ENCODE measurements around the gene PRDM10.
"Not testable (repeated sequence)": the region's sequence is repeated elsewhere in the genome, so short reads cannot be mapped to it uniquely, and the experiment has no call there.

The PRDM10 gene

GRCh38 chr11:129978447-129978846 lies 24.2 kb downstream of the PRDM10 start:
- in situ Hi-C loops (cut with MboI; ENCODE audit: low sequenced_read_pairs) = no loop called here

GRCh38 chr11:129976328-129976727 lies 26.3 kb downstream of the PRDM10 start:
- in situ Hi-C loops (cut with MboI; ENCODE audit: low sequenced_read_pairs) = no loop called here

- in situ Hi-C loops (cut with MboI; ENCODE audit: low sequenced_read_pairs) = no loop called here
Measured at GRCh38 chr11:129975543-129975942, 27.1 kb downstream of the PRDM10 start.

GRCh38 chr11:129974672-129975071 lies 28.0 kb downstream of the PRDM10 start:
- in situ Hi-C loops (cut with MboI; ENCODE audit: low sequenced_read_pairs) = no loop called here

- in situ Hi-C loops (cut with MboI; ENCODE audit: low sequenced_read_pairs) = no loop called here
Measured at GRCh38 chr11:129974237-129974636, 28.4 kb downstream of the PRDM10 start.

- in situ Hi-C loops (cut with MboI; ENCODE audit: low sequenced_read_pairs) = no loop called here
Measured at GRCh38 chr11:129973809-129974208, 28.8 kb downstream of the PRDM10 start.

- in situ Hi-C loops (cut with MboI; ENCODE audit: low sequenced_read_pairs) = no loop called here
Measured at GRCh38 chr11:129973068-129973467, 29.6 kb downstream of the PRDM10 start.

- in situ Hi-C loops (cut with MboI; ENCODE audit: low sequenced_read_pairs) = no loop called here
Measured at GRCh38 chr11:129972611-129973010, 30.0 kb downstream of the PRDM10 start.

- in situ Hi-C loops (cut with MboI; ENCODE audit: low sequenced_read_pairs) = not testable (repeated sequence)
Measured at GRCh38 chr11:129971856-129972255, 30.8 kb downstream of the PRDM10 start.

GRCh38 chr11:129969920-129970319 lies 32.7 kb downstream of the PRDM10 start:
- in situ Hi-C loops (cut with MboI; ENCODE audit: low sequenced_read_pairs) = no loop called here

- in situ Hi-C loops (cut with MboI; ENCODE audit: low sequenced_read_pairs) = no loop called here
Measured at GRCh38 chr11:129968591-129969419, 33.8 kb downstream of the PRDM10 start.

- in situ Hi-C loops (cut with MboI; ENCODE audit: low sequenced_read_pairs) = no loop called here
Measured at GRCh38 chr11:129967996-129968395, 34.6 kb downstream of the PRDM10 start.

- in situ Hi-C loops (cut with MboI; ENCODE audit: low sequenced_read_pairs) = no loop called here
Measured at GRCh38 chr11:129965248-129965647, 37.4 kb downstream of the PRDM10 start.

GRCh38 chr11:129960216-129961214 lies 42.1 kb downstream of the PRDM10 start:
- in situ Hi-C loops (cut with MboI; ENCODE audit: low sequenced_read_pairs) = no loop called here

- in situ Hi-C loops (cut with MboI; ENCODE audit: low sequenced_read_pairs) = no loop called here
Measured at GRCh38 chr11:129959687-129960086, 42.9 kb downstream of the PRDM10 start.

- in situ Hi-C loops (cut with MboI; ENCODE audit: low sequenced_read_pairs) = no loop called here
Measured at GRCh38 chr11:129955282-129955681, 47.4 kb downstream of the PRDM10 start.

GRCh38 chr11:129954703-129955102 lies 47.9 kb downstream of the PRDM10 start:
- in situ Hi-C loops (cut with MboI; ENCODE audit: low sequenced_read_pairs) = not testable (repeated sequence)

- in situ Hi-C loops (cut with MboI; ENCODE audit: low sequenced_read_pairs) = no loop called here
Measured at GRCh38 chr11:129951866-129952262, 50.8 kb downstream of the PRDM10 start.

GRCh38 chr11:129951201-129951865 lies 51.3 kb downstream of the PRDM10 start:
- in situ Hi-C loops (cut with MboI; ENCODE audit: low sequenced_read_pairs) = no loop called here

- in situ Hi-C loops (cut with MboI; ENCODE audit: low sequenced_read_pairs) = no loop called here
Measured at GRCh38 chr11:129950101-129951091, 52.2 kb downstream of the PRDM10 start.

All from hTERT RPE-1 (cell line).